Prostate gland (tissue), 2 donors: ENCODE measurements around the gene CDX1. TPM values are rescaled to one million over a fixed set of nuclear protein-coding genes. Genes with fewer than 3 reads are reported as not detected.
"Not testable (repeated sequence)": the region's sequence is repeated elsewhere in the genome, so short reads cannot be mapped to it uniquely, and the experiment has no call there.

Experiments used
- DNase-seq: peaks from one replicate; pipeline ENCODE4 v3.0.0-alpha.2; 2019; ENCODE audit warnings: low spot score
- H3K27ac ChIP-seq, 2 donors: fragments of 200-600 bp; sonication (generic); 2 replicates each; pipeline ENCODE4 v1.5.1; 2017 to 2019
- H3K27me3 ChIP-seq: fragments of 200-600 bp; sonication (generic); replicated peaks from 2 replicates; pipeline ENCODE4 v1.5.1; 2019; ENCODE audit not compliant: insufficient read depth
- H3K36me3 ChIP-seq, 2 donors: fragments of 200-600 bp; sonication (generic); 1 replicate in 1 of 2; 2 replicates in 1 of 2; pipeline versions ENCODE4 v1.5.1 to v1.8.1; 2017 to 2019
- H3K4me1 ChIP-seq: fragments of 200-600 bp; sonication (generic); replicated peaks from 2 replicates; pipeline ENCODE4 v1.5.1; 2019
- H3K4me3 ChIP-seq, 2 donors: fragments of 200-600 bp; sonication (generic); 2 replicates each; pipeline ENCODE4 v1.5.1; 2017 to 2019
- H3K9me3 ChIP-seq: fragments of 200-600 bp; sonication (generic); 2 replicates; pipeline ENCODE4 v1.5.1; 2017
- CTCF ChIP-seq, 4 experiments: fragments of 200-600 bp in 2 of 4; fragments of 450-650 bp in 2 of 4; sonication (generic) in 2 of 4; IDR thresholded peaks; 1 replicate in 3 of 4; 2 replicates in 1 of 4; pipeline ENCODE4 v1.5.1; 2016 to 2019; ENCODE audit warnings: antibody characterized with exemption in 4 of 4, mild to moderate bottlenecking in 2 of 4, moderate library complexity in 2 of 4
- POLR2A ChIP-seq: fragments of 450-650 bp; IDR thresholded peaks from one replicate; pipeline ENCODE4 v1.6.1; 2016; ENCODE audit warnings: antibody characterized with exemption, mild to moderate bottlenecking
- POLR2AphosphoS5 ChIP-seq: sonication (generic); formaldehyde crosslinking; IDR thresholded peaks from one replicate; pipeline ENCODE4 v1.6.1; 2017; ENCODE audit warnings: antibody characterized with exemption
- WGBS: methylation state at CpG from one replicate; pipeline ENCODE4 v1.1.5; 2018; 5-methylcytosine and 5-hydroxymethylcytosine counted together
- intact Hi-C: fragments of 100-400 bp; cut with DNase I; formaldehyde crosslinking; loops from one replicate; pipeline ENCODE4 v1.14.2; 2022
- total RNA-seq, 2 donors: library from RNA; depleted of rRNA; stranded (reverse); fragments of >200 nt; gene quantifications; one replicate each; pipeline ENCODE4 v1.1.0, GENCODE V29; 2016

The CDX1 gene
- total RNA-seq, 2 donors from 2014 or later, result 3.2 TPM; not detected in 1

GRCh38 chr5:150230842-150231241, 64.3 kb downstream of the CDX1 start:
- Histone ChIP-seq H3K27me3 (no peaks in the 10 kb centered on the region), H3K36me3 (no peaks in the 10 kb centered on the region), H3K4me3 (no peak overlapping the region), H3K9me3 (no peaks in the 10 kb centered on the region), H3K27ac (no peak overlapping the region), H3K4me1 (no peaks in the 10 kb centered on the region)
- TF ChIP-seq POLR2AphosphoS5 (no peak), CTCF (IDR thresholded peaks at IDR 0.05) (no peak), POLR2A (no peak)
- DNase-seq, result no peak
- WGBS, result 86% methylated on average over 7 of the region's 7 CpGs
- intact Hi-C loops, result no loop called here

DNA sequence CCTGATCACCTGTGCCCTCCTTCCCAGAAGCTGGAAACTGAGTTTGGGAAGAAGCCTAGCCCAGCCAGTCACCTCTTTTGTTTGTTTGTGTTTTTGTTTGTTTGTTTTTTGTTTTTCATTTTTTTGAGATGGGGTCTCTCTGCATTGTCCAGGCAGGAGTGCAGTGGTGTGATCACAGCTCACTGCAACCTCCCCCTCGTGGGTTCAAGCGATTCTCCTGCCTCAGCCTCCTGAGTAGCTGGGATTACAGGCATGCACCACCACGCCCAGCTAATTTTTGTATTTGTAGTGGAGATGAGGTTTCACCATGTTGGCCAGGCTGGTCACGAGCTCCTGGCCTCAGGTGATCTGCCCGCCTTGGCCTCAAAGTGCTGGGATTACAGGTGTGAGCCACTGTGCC, 67.1 kb downstream of the CDX1 start:
- H3K27me3 ChIP-seq, H3K27ac ChIP-seq, intact Hi-C loops, DNase-seq, H3K36me3 ChIP-seq, H3K9me3 ChIP-seq, H3K4me3 ChIP-seq, H3K4me1 ChIP-seq: not testable (repeated sequence)
- 95% methylated on average over 5 of the region's 5 CpGs for WGBS

Other genes starting within 250 kb of the CDX1 start
- under 1 TPM in 1 of 2 donors, not detected in 1; 0.91 TPM for gene PDE6A, start 222.0 kb upstream of the CDX1 start, total RNA-seq
- 10 to 100 TPM; 19.4 to 31.0 TPM for gene SLC26A2, start 206.0 kb upstream of the CDX1 start, total RNA-seq
- 10 to 100 TPM in 1 of 2 donors, 1 to 10 TPM in 1; 4.7 to 11.7 TPM for gene TIGD6, start 166.1 kb upstream of the CDX1 start, total RNA-seq
- gene HMGXB3, start 166.0 kb upstream of the CDX1 start, total RNA-seq, result 10 to 100 TPM; 49.6 to 64.2 TPM
- 10 to 100 TPM; 11.0 to 36.4 TPM for gene CSF1R, start 80.2 kb upstream of the CDX1 start, total RNA-seq
- 100 to 1,000 TPM in 1 of 2 donors, 10 to 100 TPM in 1; 14.5 to 161 TPM for gene PDGFRB, start 10.9 kb upstream of the CDX1 start, total RNA-seq
- gene SLC6A7, start 23.3 kb downstream of the CDX1 start, total RNA-seq, result not detected
- gene CAMK2A, start 123.0 kb downstream of the CDX1 start, total RNA-seq, result 1 to 10 TPM in 1 of 2 donors, under 1 TPM in 1; 0.50 to 1.0 TPM
- 1 to 10 TPM; 1.5 to 1.6 TPM for gene ARSI, start 136.1 kb downstream of the CDX1 start, total RNA-seq
- 10 to 100 TPM; 28.9 to 58.3 TPM for gene TCOF1, start 190.9 kb downstream of the CDX1 start, total RNA-seq
- gene CD74, start 246.1 kb downstream of the CDX1 start, total RNA-seq, result 100 to 1,000 TPM; 425 to 612 TPM